Stimulated activated CD8-positive, alpha-beta memory T cell treated with anti-CD3 and anti-CD28 coated beads, Interleukin-12 subunit alpha, Interleukin-12 subunit beta, amount 100 ng/mL, for 24 hours (primary cell): ENCODE results near the gene NPLOC4.
"Not testable (repeated sequence)": the region's sequence is repeated elsewhere in the genome, so short reads cannot be mapped to it uniquely, and the experiment has no call there.

Experiments used
- DNase-seq: peaks from one replicate; pipeline ENCODE4 v3.0.0-alpha.2; 2020; ENCODE audit errors: extremely low read depth

The NPLOC4 gene

GRCh38 chr17:81636505-81637288 is at the start of gene NPLOC4, which contains the start of gene TSPAN10:
TSS of gene NPLOC4 (minus strand) at chr17:81637112. CDS start at chr17:81636930, 182 bp downstream.
TSS of gene TSPAN10 (plus strand) at chr17:81637196. CDS start at chr17:81642413, 5,217 bp downstream.
- peak; percentile 59 for DNase-seq

GRCh38 chr17:81686614-81687013 is 49.7 kb upstream of the NPLOC4 start:
- no peak for DNase-seq

GRCh38 chr17:81685108-81685507 is 48.2 kb upstream of the NPLOC4 start:
- no peak for DNase-seq

- DNase-seq, result no peak
Measured at GRCh38 chr17:81684442-81684911, 47.6 kb upstream of the NPLOC4 start.

GRCh38 chr17:81683584-81684441 is 46.9 kb upstream of the NPLOC4 start, which contains the start of the genes ARL16 and HGS:
TSS of gene ARL16 (minus strand) at chr17:81683797. CDS start at chr17:81683753, 44 bp downstream.
TSS of gene HGS (plus strand) at chr17:81684011. CDS start at chr17:81684067, 56 bp downstream.
- peak; percentile 89 for DNase-seq

DNA sequence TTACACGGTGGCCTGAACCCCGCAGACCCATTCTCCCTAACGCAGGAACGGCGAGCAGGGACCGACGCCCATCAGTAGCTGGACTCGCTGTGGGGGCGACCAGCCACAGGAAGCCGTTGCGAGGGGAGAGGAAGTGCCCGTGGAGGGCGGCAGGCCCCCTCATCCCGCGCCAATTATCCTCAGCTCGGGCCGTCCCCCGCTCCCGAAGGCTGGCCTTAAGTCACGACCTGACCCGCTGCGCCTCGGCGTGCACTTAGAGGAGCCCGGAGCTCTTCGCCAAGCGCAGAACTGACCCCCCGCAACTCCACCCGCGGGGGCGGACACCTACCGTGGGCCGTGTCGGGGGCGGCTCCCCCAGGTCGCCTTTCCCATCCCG is 46.3 kb upstream of the NPLOC4 start:
- DNase-seq, result no peak

DNA sequence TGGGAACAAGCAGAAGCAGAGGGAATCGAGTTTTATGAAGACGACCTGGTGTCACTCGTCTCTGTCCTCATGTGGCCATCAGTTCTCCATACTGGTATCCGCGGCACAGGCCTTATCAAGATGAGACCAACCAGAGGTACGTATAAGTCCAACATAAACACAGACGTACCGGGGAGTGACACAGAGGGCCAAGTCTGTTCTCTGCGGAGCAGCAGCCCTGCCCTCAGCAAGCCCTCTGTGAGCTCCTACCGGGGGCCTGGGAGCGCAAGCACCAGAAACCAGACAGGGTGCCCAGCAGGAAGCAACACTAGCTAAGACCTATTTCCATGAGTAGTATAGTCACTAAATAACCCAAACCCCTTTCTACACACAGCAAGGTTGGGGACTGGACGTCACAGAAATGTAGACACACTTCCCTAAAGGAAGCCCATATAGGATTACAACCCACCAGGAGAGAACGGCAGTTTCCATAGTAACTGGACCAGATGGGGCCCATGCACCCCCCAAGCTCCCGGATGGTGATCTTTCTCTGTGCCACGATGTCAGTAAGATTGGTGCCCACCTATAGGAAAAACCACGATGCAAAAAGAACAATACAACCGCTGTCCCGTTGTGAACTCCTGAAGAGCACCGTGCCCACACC is 45.8 kb upstream of the NPLOC4 start:
- DNase-seq, result no peak

GRCh38 chr17:81681672-81682071 is 44.8 kb upstream of the NPLOC4 start:
- DNase-seq, result no peak

GRCh38 chr17:81680150-81680549 is 43.2 kb upstream of the NPLOC4 start:
- DNase-seq, result no peak

- no peak for DNase-seq
Measured at GRCh38 chr17:81676906-81677305, 40.0 kb upstream of the NPLOC4 start.

DNA sequence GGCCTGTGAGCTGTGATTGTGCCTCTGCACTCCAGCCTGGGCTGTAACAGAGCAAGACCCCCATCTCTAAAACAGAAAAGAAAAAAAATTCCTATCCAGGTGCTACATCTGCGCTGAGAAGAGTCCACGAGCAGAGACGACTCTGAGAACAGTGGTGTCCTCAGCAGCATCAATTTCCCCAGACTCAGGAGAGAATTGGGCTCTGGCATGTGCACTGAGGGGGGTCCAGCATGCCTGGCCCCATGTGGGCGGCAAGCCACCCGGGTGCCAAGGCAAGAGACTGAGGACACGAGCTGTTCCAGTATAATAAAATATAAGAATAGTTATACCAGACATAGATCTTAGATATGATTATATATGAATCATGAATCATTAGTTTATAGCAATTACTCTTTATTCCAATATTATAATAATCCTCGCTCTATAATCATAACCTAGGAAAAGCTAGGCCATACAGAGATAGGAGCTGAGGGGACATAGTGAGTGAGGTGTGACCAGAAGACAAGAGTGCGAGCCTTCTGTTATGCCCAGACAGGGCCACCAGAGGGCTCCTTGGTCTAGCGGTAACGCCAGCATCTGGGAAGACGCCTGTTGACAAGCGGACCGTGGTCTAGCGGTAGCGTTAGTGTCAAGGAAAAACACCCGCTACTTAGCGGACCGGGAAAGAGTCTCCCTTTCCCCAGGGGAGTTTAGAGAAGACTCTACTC is 38.8 kb upstream of the NPLOC4 start:
- DNase-seq, result not testable (repeated sequence)

DNA sequence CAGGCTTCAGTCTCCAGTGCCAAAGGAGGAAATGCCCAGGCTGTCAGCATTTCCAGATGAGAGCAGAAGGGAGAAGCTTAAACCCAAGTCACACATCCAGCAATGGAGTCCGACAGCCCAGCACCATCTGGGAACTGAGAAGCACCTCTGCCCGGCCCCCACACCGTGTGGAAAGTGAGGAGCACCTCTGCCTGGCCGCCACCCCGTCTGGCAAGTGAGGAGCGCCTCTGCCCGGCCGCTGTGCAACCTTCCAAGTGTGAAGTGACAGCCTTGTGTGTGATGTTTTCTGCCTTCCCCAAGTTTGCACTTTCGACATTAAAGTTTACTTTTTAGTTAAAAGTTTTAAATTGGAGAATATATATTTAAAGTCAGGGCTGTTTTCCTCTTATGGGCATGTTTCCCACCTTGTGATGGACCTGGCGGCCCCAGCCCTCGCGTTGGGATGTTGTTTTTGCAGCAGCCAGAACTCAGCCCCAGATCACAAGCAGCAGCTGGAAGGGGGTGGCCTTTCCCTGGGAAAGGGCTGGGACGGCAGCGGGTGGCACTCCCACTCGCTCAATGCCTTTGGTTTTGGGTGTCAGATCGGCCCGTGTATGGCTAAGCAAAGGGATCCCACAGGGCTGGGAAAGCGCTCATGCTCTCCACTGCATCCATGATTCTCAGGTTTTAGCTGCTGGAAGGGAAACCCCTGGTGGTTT is 36.8 kb upstream of the NPLOC4 start:
- DNase-seq, result no peak

DNA sequence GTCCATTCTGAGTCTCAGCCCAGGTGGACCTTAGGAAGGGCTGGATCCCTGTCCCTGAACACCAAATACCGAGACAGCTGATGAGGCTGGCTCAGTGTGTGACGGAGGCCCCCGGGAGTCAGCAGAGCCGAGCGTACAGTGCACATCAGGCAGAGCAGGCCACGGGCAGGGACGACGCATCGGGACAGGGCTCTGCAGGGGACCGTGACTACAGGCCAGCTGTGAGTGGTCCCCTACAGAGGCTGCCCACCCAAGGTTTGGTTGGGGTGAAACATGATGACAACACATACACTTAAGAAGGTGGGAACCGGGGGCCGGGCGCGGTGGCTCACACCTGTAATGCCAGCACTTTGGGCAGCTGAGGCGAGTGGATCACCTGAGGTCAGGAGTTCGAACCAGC is 36.0 kb upstream of the NPLOC4 start:
- DNase-seq, result no peak

- no peak for DNase-seq
Measured at GRCh38 chr17:81672504-81672903, 35.6 kb upstream of the NPLOC4 start.

- DNase-seq, result no peak
Measured at GRCh38 chr17:81667754-81668153, 30.8 kb upstream of the NPLOC4 start.

DNA sequence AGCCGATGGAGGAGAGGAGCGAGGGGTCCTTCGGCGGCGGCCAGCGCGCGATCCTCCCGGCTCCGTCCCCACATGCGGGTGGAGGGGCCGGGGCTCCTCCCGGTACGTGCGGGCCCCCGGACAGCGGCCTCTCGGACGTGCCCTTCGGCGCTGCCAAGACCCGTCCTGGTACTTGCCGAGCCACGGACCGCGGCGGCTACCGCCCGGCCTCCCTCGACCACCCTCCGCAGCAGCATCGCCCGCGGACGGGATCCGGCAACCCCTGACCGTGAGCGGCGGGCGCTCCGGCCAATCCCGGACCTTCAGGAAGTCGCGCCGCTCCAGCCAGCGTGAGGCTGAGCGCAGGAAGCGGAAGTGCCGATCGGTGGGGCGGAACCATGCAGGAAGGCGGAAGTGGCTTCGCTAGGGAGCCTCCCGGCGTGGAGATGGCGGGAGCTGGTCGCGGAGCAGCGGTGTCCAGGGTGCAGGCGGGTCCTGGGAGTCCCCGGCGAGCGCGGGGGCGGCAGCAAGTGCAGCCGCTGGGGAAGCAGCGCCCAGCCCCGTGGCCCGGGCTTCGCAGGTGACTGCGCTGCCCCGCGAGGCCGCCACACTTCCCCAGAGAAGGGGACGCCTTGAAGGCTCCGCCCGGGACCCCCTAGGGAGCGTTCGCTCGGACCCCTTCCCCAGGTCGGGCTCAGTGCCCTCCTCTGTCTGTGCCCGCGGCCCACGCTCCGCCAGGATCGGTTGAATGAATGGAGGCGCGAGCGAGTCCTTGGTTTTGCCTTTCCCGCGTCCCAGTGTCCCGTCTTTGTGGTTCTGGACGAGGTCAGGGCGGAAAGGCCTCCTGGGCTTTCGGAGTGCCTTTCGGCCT is 29.7 kb upstream of the NPLOC4 start, which contains the start of the genes CCDC137 and OXLD1:
Gene CCDC137, plus strand, starts transcription at position 396 of the 850 bp plus-strand sequence. Its CDS starts 30 bp downstream, at position 426.
Gene OXLD1, minus strand, starts transcription at position 264 of the 850 bp plus-strand sequence. Its CDS starts 28 bp downstream, at position 236.
- peak; percentile 91 for DNase-seq

GRCh38 chr17:81666092-81666341 is 29.1 kb upstream of the NPLOC4 start:
- no peak for DNase-seq

DNA sequence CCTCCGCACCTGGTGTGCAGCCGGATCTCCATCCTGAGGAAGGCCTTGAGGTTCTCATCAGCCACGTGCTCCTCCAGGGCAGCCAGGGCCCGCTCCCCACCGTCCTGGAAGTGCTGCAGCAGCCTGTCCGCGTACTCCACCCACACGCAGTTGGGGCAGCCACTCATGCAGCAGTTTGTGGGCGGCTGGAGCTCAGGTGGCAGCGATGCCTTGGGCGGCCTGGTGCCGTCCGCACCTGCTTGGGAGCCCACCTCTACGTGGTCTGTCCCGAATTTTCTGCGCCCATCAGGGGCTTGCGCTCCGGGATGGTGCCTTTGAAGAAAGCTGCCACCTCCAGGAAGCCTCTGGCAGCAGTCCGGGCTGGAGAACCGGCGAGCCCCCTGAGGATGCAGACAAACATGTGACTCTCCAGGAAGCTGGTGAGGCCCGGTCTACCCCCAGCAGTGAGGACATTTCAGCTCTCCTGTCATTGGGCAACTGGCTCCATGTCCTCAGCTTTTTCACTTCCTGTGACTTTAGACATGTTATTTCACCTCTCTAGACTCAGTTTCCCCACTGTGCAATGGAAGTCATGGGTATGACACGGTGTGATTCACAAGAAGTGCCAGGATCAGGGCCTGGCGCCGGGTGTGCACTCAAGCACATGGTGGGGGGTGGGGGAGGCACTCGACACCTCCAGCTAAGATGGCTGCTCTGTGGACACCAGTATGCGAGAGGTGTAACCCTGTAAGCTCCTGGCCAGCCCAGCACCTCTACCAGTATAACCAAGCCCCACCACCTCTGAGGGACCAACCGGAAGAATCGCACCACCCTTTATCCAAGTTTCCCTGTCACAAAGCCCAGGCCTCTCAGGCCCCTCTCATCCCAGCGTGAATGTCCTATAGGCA is 28.5 kb upstream of the NPLOC4 start:
- DNase-seq, result no peak

- no peak for DNase-seq
Measured at GRCh38 chr17:81664051-81664470, 27.1 kb upstream of the NPLOC4 start.
